Stimulated activated naive CD8-positive, alpha-beta T cell treated with anti-CD3 and anti-CD28 coated beads, Interleukin-15, Interleukin-2, amounts not matched to agents 100 U/mL and 50 U/mL, for 24 hours (primary cell): ENCODE measurements around the gene LRRC37A.
"Not testable (repeated sequence)": the region's sequence is repeated elsewhere in the genome, so short reads cannot be mapped to it uniquely, and the experiment has no call there.

ENCODE experiments used
- ATAC-seq: fragments of 150-1000 bp; cut with Tn5 transposase; one replicate; pipeline ENCODE4 v1.10.0; 2021
- DNase-seq: peaks from one replicate; pipeline ENCODE4 v3.0.0; 2021

The LRRC37A gene

GRCh38 chr17:46294831-46295230, at the start of gene LRRC37A:
TSS of gene LRRC37A (plus strand) at chr17:46295131. CDS start at chr17:46295134, 3 bp downstream.
- not testable (repeated sequence) for DNase-seq, ATAC-seq

- DNase-seq, ATAC-seq: not testable (repeated sequence)
These were observed 45.8 kb upstream of the LRRC37A start for GRCh38 chr17:46249153-46249552.

GRCh38 chr17:46252804-46253203, 42.1 kb upstream of the LRRC37A start:
- ATAC-seq, DNase-seq: not testable (repeated sequence)

GRCh38 chr17:46253722-46254121, 41.2 kb upstream of the LRRC37A start:
- ATAC-seq: peak; percentile 89
- peak; percentile 85 for DNase-seq

- ATAC-seq, DNase-seq: not testable (repeated sequence)
These were observed 40.7 kb upstream of the LRRC37A start for GRCh38 chr17:46254215-46254614.

GRCh38 chr17:46256369-46256768, 38.6 kb upstream of the LRRC37A start:
- not testable (repeated sequence) for DNase-seq
- ATAC-seq: peak; percentile 37

GRCh38 chr17:46259845-46260661, 34.9 kb upstream of the LRRC37A start:
- not testable (repeated sequence) for DNase-seq
- ATAC-seq: peak; percentile 75

GRCh38 chr17:46262271-46262670, 32.7 kb upstream of the LRRC37A start:
- ATAC-seq (no peak), DNase-seq (no peak)

- ATAC-seq: peak; percentile 25
- DNase-seq: no peak
These were observed 30.3 kb upstream of the LRRC37A start for GRCh38 chr17:46264456-46265198.

GRCh38 chr17:46266063-46266655, 28.8 kb upstream of the LRRC37A start:
- not testable (repeated sequence) for ATAC-seq
- peak; percentile 34 for DNase-seq

- peak; percentile 93 for DNase-seq
- ATAC-seq: peak; percentile 93
These were observed 28.0 kb upstream of the LRRC37A start for GRCh38 chr17:46266656-46267544.

- ATAC-seq (no peak), DNase-seq (no peak)
These were observed 24.9 kb upstream of the LRRC37A start for GRCh38 chr17:46270032-46270431.

GRCh38 chr17:46273541-46274236, 21.2 kb upstream of the LRRC37A start:
- DNase-seq: no peak
- ATAC-seq: no peak

- DNase-seq (no peak), ATAC-seq (no peak)
These were observed 20.7 kb upstream of the LRRC37A start for GRCh38 chr17:46274238-46274637.

- not testable (repeated sequence) for ATAC-seq
These were observed 18.0 kb upstream of the LRRC37A start for GRCh38 chr17:46276728-46277479.

GRCh38 chr17:46281336-46281735, 13.6 kb upstream of the LRRC37A start:
- ATAC-seq, DNase-seq: not testable (repeated sequence)

More at GRCh38 chr17:46276728-46277479, 18.0 kb upstream of the LRRC37A start:
- not testable (repeated sequence) for DNase-seq

- not testable (repeated sequence) for DNase-seq, ATAC-seq
These were observed 12.3 kb upstream of the LRRC37A start for GRCh38 chr17:46282635-46283034.

- ATAC-seq (peak; percentile 100), DNase-seq (peak; percentile 50)
These were observed 10.5 kb upstream of the LRRC37A start for GRCh38 chr17:46284467-46284866.

- ATAC-seq, DNase-seq: not testable (repeated sequence)
These were observed 9.4 kb upstream of the LRRC37A start for GRCh38 chr17:46285500-46285899.

GRCh38 chr17:46286764-46287221, 8.1 kb upstream of the LRRC37A start:
- peak; percentile 40 for ATAC-seq

More at GRCh38 chr17:46286764-46287221, 8.1 kb upstream of the LRRC37A start:
- peak; percentile 69 for DNase-seq
